ENCODE data around the gene RGS6. TPM values are rescaled to one million over a fixed set of nuclear protein-coding genes. Genes with fewer than 3 reads are reported as not detected.

The RGS6 gene
- total RNA-seq, 1 experiment from 2014 or later: not detected

- DNase-seq (ENCODE audit: low spot score): no peak
Measured at GRCh38 chr14:71947947-71948500, 15.8 kb downstream of the RGS6 start.

GRCh38 chr14:71952381-71953363 lies 20.4 kb downstream of the RGS6 start:
- no peak for DNase-seq (ENCODE audit: low spot score)

GRCh38 chr14:71956920-71957563 lies 24.8 kb downstream of the RGS6 start:
- DNase-seq (ENCODE audit: low spot score): no peak

GRCh38 chr14:71959055-71959454 lies 26.8 kb downstream of the RGS6 start:
- no peak for DNase-seq (ENCODE audit: low spot score)

- DNase-seq (ENCODE audit: low spot score): no peak
Measured at GRCh38 chr14:71960494-71961353, 28.5 kb downstream of the RGS6 start.

- no peak for DNase-seq (ENCODE audit: low spot score)
Measured at GRCh38 chr14:71961972-71962371, 29.7 kb downstream of the RGS6 start.

GRCh38 chr14:71964716-71965115 lies 32.5 kb downstream of the RGS6 start:
- no peak for DNase-seq (ENCODE audit: low spot score)

GRCh38 chr14:71966528-71966927 lies 34.3 kb downstream of the RGS6 start:
- no peak for DNase-seq (ENCODE audit: low spot score)

GRCh38 chr14:71967704-71968103 lies 35.5 kb downstream of the RGS6 start:
- no peak for DNase-seq (ENCODE audit: low spot score)

- DNase-seq (ENCODE audit: low spot score): no peak
Measured at GRCh38 chr14:71970272-71970671, 38.0 kb downstream of the RGS6 start.

GRCh38 chr14:71985538-71986189 lies 53.4 kb downstream of the RGS6 start:
- no peak for DNase-seq (ENCODE audit: low spot score)

GRCh38 chr14:71988476-71988875 lies 56.2 kb downstream of the RGS6 start:
- no peak for DNase-seq (ENCODE audit: low spot score)

GRCh38 chr14:71988939-71989338 lies 56.7 kb downstream of the RGS6 start:
- DNase-seq (ENCODE audit: low spot score): no peak

GRCh38 chr14:71994416-71994815 lies 62.2 kb downstream of the RGS6 start:
- no peak for DNase-seq (ENCODE audit: low spot score)

GRCh38 chr14:71995741-71996140 lies 63.5 kb downstream of the RGS6 start:
- no peak for DNase-seq (ENCODE audit: low spot score)

- DNase-seq (ENCODE audit: low spot score): no peak
Measured at GRCh38 chr14:71996610-71997009, 64.4 kb downstream of the RGS6 start.

- DNase-seq (ENCODE audit: low spot score): no peak
Measured at GRCh38 chr14:72000907-72001306, 68.7 kb downstream of the RGS6 start.

GRCh38 chr14:72002731-72003130 lies 70.5 kb downstream of the RGS6 start:
- no peak for DNase-seq (ENCODE audit: low spot score)

- no peak for DNase-seq (ENCODE audit: low spot score)
Measured at GRCh38 chr14:72008666-72009065, 76.4 kb downstream of the RGS6 start.

GRCh38 chr14:72010474-72010873 lies 78.2 kb downstream of the RGS6 start:
- no peak for DNase-seq (ENCODE audit: low spot score)

GRCh38 chr14:72013721-72014345 lies 81.6 kb downstream of the RGS6 start:
- DNase-seq (ENCODE audit: low spot score): no peak

Data from A172 (cell line).